GM18909 (cell line): ENCODE results near the gene MYF6.

Experiments
- ATAC-seq: cut with Tn5 transposase; IDR thresholded peaks from one replicate; pipeline ENCODE4 v1.9.1; 2021; ENCODE audit warnings: mild to moderate bottlenecking; ENCODE audit not compliant: unreplicated experiment, poor library complexity

The MYF6 gene

GRCh38 chr12:80747800-80748199, 40.4 kb downstream of the MYF6 start:
- ATAC-seq = no peak

GRCh38 chr12:80749456-80749855, 42.0 kb downstream of the MYF6 start:
- ATAC-seq = no peak

- no peak for ATAC-seq
Measured at GRCh38 chr12:80752464-80752863, 45.0 kb downstream of the MYF6 start.

GRCh38 chr12:80754274-80754673, 46.8 kb downstream of the MYF6 start:
- ATAC-seq = no peak

GRCh38 chr12:80756875-80757274, 49.4 kb downstream of the MYF6 start:
- ATAC-seq = peak; percentile 74
